ENCODE results near the gene SLC41A3.
"Not testable (repeated sequence)": the region's sequence is repeated elsewhere in the genome, so short reads cannot be mapped to it uniquely, and the experiment has no call there.

Gene SLC41A3

GRCh38 chr3:126008219-126008618 is 75.7 kb downstream of the SLC41A3 start:
- in situ Hi-C loops (cut with MboI; ENCODE audit: low sequenced_read_pairs): no loop called here

- in situ Hi-C loops (cut with MboI; ENCODE audit: low sequenced_read_pairs): no loop called here
These were observed 78.0 kb downstream of the SLC41A3 start for GRCh38 chr3:126005951-126006350.

GRCh38 chr3:126004692-126005091 is 79.2 kb downstream of the SLC41A3 start:
- in situ Hi-C loops (cut with MboI; ENCODE audit: low sequenced_read_pairs): no loop called here

- in situ Hi-C loops (cut with MboI; ENCODE audit: low sequenced_read_pairs): no loop called here
These were observed 79.7 kb downstream of the SLC41A3 start for GRCh38 chr3:126004217-126004616.

GRCh38 chr3:126003447-126004190 is 80.3 kb downstream of the SLC41A3 start:
- in situ Hi-C loops (cut with MboI; ENCODE audit: low sequenced_read_pairs): no loop called here

- in situ Hi-C loops (cut with MboI; ENCODE audit: low sequenced_read_pairs): no loop called here
These were observed 81.7 kb downstream of the SLC41A3 start for GRCh38 chr3:126002189-126002588.

GRCh38 chr3:125996751-125997150 is 87.2 kb downstream of the SLC41A3 start:
- in situ Hi-C loops (cut with MboI; ENCODE audit: low sequenced_read_pairs): not testable (repeated sequence)

GRCh38 chr3:125990253-125990970 is 93.5 kb downstream of the SLC41A3 start:
- in situ Hi-C loops (cut with MboI; ENCODE audit: low sequenced_read_pairs): no loop called here

GRCh38 chr3:125984951-125985350 is 99.0 kb downstream of the SLC41A3 start:
- in situ Hi-C loops (cut with MboI; ENCODE audit: low sequenced_read_pairs): not testable (repeated sequence)

GRCh38 chr3:125977104-125977503 is 106.8 kb downstream of the SLC41A3 start:
- in situ Hi-C loops (cut with MboI; ENCODE audit: low sequenced_read_pairs): not testable (repeated sequence)

- in situ Hi-C loops (cut with MboI; ENCODE audit: low sequenced_read_pairs): not testable (repeated sequence)
These were observed 107.9 kb downstream of the SLC41A3 start for GRCh38 chr3:125976003-125976390.

- in situ Hi-C loops (cut with MboI; ENCODE audit: low sequenced_read_pairs): not testable (repeated sequence)
These were observed 108.5 kb downstream of the SLC41A3 start for GRCh38 chr3:125975245-125976002.

GRCh38 chr3:125971997-125972944 is 111.7 kb downstream of the SLC41A3 start:
- in situ Hi-C loops (cut with MboI; ENCODE audit: low sequenced_read_pairs): not testable (repeated sequence)

GRCh38 chr3:125968701-125969592 is 115.0 kb downstream of the SLC41A3 start, which contains the start of gene ROPN1B:
TSS of gene ROPN1B (plus strand) at chr3:125969178. CDS start at chr3:125972055, 2,877 bp downstream.
- in situ Hi-C loops (cut with MboI; ENCODE audit: low sequenced_read_pairs): not testable (repeated sequence)

- in situ Hi-C loops (cut with MboI; ENCODE audit: low sequenced_read_pairs): not testable (repeated sequence)
These were observed 115.8 kb downstream of the SLC41A3 start for GRCh38 chr3:125968121-125968520.

- in situ Hi-C loops (cut with MboI; ENCODE audit: low sequenced_read_pairs): no loop called here
These were observed 116.8 kb downstream of the SLC41A3 start for GRCh38 chr3:125967156-125967555.

- in situ Hi-C loops (cut with MboI; ENCODE audit: low sequenced_read_pairs): no loop called here
These were observed 118.4 kb downstream of the SLC41A3 start for GRCh38 chr3:125965505-125965904.

- in situ Hi-C loops (cut with MboI; ENCODE audit: low sequenced_read_pairs): not testable (repeated sequence)
These were observed 120.1 kb downstream of the SLC41A3 start for GRCh38 chr3:125963834-125964233.

GRCh38 chr3:125961289-125961589 is 122.7 kb downstream of the SLC41A3 start:
- in situ Hi-C loops (cut with MboI; ENCODE audit: low sequenced_read_pairs): no loop called here

Measured in HL-60/S4 treated with phorbol 12-myristate 13-acetate at 8.2 ng/mL for 4 days and 3 days (cell line).